Activated T-helper 1 cell treated with anti-CD3 and anti-CD28 coated beads, Interleukin-2, amount 50 U/mL, for 16 hours (primary cell): ENCODE measurements around the gene RNU1-3.
"Not testable (repeated sequence)": the region's sequence is repeated elsewhere in the genome, so short reads cannot be mapped to it uniquely, and the experiment has no call there.

Experiments used
- DNase-seq, 2 donors: peaks; one replicate each; pipeline ENCODE4 v3.0.0-alpha.2; 2020; ENCODE audit warnings: low read depth in 1 of 2, low spot score in 1 of 2

Gene RNU1-3

DNA sequence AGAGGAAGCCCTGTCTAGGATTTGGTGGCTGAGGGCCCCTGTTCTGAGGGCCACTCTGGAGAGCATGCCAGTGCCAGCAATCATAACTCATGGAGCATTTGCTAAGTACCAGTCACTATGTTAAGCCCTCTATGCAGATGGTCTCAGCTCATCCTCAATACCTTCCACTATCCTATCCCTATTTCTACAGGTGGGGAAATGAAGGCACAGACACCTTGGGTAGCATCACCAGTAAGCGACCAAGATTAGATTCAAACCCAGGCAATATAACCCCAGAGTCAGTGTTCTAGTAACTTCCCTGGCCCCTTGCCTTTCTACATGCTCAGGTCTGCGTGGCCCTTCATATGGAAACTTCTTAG, 45.5 kb downstream of the RNU1-3 start:
- DNase-seq, result no peak

DNA sequence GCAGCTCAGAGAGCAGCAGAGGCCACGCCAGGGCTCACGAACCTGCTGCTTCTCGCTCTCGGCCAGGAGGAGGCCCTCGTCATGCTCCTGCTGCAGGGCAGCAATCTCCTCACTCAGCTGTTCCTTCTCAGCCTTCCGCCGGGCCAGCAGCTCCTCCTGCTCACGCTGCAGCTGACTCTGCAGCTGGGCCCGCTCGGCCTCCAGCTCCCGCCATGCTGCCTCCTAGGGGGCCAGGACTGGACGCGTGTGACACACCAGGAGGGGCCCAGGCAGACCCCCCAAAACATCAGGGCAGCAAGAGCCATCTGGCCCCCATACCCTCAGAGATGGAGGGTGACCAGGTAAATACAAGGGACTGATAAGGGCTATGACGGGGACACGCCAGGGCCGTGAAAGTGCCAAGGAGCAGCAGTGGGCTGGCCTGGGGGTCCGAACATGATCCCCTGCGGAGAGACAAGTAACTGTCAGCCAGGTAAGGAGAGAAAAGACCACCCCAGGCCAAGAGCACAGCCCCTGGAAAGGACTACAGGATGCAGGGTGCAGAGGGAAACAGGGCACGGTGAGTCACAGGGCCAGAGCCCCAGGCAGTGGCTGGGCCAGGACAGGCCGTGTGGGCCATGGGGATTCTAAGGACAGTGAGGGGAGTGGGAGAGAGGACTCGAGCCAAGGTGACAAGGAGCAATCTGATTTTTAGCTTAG, 46.8 kb downstream of the RNU1-3 start:
- not testable (repeated sequence) for DNase-seq

DNA sequence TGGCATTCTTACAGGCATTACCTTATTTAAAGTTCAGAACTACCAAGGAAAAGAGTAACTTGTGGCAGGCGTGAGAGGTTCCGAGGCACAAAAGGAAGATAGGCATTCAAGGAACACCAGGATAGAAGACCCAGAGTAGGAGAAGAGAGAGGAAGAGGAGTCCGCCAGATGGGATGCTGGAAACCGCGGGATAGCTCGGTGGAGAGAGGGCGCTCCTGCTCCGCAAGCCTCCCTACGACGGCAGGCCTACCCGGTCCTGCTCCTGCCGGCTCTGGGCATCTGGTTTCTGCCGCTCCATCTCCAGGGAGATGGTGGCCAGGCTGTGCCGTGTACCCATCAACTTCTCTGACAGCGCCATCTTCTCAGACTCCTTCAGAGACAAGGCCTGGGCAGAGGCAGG, 48.0 kb downstream of the RNU1-3 start:
- no peak for DNase-seq

DNA sequence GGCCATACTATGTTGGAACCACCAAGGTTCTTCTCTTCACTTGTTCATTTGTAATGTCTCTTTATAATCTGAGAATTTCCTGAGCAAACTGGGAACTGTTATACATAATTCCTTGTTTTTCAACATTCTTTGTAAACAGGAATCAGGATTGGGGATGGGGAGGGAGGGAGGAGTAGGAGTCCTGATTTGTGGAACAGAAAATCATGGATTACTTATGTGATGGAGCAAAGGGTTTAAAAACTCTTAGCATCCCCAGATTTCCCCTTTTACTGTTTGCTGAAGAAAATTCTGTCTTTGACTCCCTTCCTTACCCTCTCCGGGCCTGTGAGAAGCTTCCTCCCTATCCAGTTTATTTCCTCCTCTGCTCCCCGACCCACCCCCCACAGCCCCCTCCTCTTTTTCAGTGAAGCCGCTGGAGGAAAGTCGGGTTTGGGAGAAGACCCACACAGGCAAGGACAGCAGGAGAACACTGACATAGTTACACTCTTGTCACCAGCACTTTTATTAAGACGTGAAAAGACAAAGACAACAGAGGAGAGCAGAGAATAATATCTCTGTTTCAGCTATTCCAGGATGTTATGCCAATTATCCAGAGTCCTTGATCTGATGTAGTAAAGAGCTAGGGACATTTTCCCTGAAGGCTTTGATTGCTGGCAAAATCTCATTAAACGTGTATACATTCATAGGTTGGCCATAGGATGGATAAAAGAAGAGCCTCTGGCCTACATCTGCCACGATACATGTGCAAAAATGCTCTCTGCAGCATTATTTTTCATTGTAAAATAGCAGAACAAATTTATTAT, 48.8 kb downstream of the RNU1-3 start:
- no peak for DNase-seq

DNA sequence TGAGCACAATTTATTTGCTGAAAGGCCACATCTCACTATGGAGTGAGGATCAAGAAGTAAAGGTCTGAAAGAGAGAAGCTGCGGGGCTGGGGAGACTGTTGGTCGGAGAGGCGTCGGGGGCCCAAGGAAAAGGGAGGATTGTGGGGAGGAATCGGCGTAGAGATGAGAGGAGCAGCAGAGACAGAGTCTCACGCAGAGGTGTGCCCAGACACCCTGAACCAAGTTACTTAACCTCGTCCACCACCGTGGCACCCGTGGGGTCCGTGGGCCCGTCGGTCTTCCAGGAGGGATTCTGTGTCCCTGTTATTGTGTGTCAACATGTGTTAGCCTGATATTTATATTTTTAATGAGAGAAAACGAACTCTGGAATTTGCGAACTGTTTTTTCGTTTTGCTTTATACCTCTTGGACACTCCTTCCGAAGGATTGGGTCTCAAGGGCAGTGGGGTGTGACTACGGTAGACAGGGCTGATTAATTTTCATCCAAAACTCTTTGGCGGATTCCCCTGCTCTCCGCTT, 49.6 kb downstream of the RNU1-3 start:
- DNase-seq, result no peak
